ENCODE results near the gene NTSR1. TPM values are rescaled to one million over a fixed set of nuclear protein-coding genes. Genes with fewer than 3 reads are reported as not detected.

The NTSR1 gene
- total RNA-seq, 5 donors from 2014 or later (not counting 1 experiment from before 2014, with no cell fraction given): 0.33 to 0.63 (median 0.53) TPM; not detected in 2

DNA sequence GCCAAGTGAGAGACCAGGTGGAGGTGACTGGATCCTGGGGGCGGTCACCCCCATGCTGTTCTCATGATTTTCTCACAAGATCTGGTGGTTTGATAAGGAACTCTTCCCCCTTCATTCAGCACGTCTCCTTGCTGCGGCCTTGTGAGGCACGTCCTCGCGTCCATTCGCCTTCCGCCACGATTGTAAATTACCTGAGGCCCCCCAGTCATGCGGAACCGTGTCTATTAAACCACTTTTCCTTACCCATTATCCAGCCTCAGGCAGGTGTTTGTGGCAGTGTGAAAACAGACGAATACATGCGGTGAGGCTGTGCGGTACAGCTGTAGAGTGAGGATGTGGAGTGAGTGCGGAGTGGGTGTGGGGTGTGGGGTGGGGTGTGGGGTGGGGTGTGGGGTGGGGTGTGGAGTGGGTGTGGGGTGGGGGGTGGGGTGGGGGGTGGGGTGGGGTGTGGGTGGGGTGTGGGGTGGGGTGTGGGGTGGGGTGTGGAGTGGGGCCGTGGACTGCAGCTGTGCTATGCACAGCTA lies 12.1 kb upstream of the NTSR1 start:
- H3K4me1 ChIP-seq (ENCODE audit: control insufficient read depth in 1 of 2, extremely low read depth in 1 of 2, insufficient read depth in 2 of 2, low read length in 2 of 2): peaks cover 2 to 13% of the 10 kb centered on the region in 2 experiments
- DNase-seq: no peak

DNA sequence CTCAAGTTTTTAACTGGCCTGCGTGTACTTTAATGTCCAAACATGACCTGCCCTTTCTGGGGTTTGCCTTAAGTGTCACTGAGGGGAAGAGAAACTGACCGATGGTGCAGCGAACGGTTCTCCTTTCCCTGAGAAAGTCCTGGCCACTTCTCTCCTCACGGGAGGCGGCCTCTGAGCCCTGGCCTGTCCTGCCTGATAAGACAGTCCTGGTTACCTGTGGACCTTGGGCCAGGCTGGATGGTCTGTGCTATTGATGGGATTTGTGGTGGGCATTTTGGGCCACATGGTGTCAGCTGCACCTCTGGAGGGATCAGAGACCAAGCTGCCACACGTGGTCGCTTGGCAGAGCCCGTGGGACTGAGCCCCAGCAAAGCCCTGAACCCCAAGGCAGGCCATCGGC lies 11.6 kb upstream of the NTSR1 start:
- ChIA-PET CTCF (no interaction called here), POLR2A (no interaction called here)
- peaks cover 0 to 26% of the 10 kb centered on the region in 2 experiments for H3K27me3 ChIP-seq (replicated peaks in 1 of 2; ENCODE audit: control insufficient read depth in 2 of 2, extremely low read depth in 1 of 2, insufficient read depth in 2 of 2, low read length in 1 of 2)

More for the DNA sequence above, 12.1 kb upstream of the NTSR1 start:
- H3K9me3 ChIP-seq: no peaks in the 10 kb centered on the region
- POLR2A ChIA-PET: no interaction called here
- H3K4me3 ChIP-seq (ENCODE audit: control insufficient read depth in 1 of 2, extremely low read depth in 1 of 2, low read length in 1 of 2): no peak overlapping the region
- ATAC-seq (replicated peaks in 1 of 4): peak in 1 of 4 experiments; percentile 6
- Mint-ChIP-seq H3K36me3 (no peaks in the 10 kb centered on the region), H3K9me3 (no peaks in the 10 kb centered on the region), H3K4me3 (no peak overlapping the region), H3K4me1 (peaks cover 0 to 2% (median 2%) of the 10 kb centered on the region in 3 donors), H3K27me3 (peaks cover 0 to 5% of the 10 kb centered on the region in 2 donors), H3K27ac (no peak overlapping the region)
- CTCF ChIA-PET: no interaction called here
- 44% methylated on average over 3 of the region's 16 CpGs for WGBS (ENCODE audit: insufficient coverage)
- peaks cover 0 to 28% of the 10 kb centered on the region in 2 experiments for H3K27me3 ChIP-seq (replicated peaks in 1 of 2; ENCODE audit: control insufficient read depth in 2 of 2, extremely low read depth in 1 of 2, insufficient read depth in 2 of 2, low read length in 1 of 2)
- no peak overlapping the region for H3K27ac ChIP-seq (ENCODE audit: low read length)
- no peaks in the 10 kb centered on the region for H3K36me3 ChIP-seq (ENCODE audit: control insufficient read depth in 2 of 2, extremely low read depth in 1 of 2, insufficient read depth in 1 of 2, low read length in 1 of 2)

DNA sequence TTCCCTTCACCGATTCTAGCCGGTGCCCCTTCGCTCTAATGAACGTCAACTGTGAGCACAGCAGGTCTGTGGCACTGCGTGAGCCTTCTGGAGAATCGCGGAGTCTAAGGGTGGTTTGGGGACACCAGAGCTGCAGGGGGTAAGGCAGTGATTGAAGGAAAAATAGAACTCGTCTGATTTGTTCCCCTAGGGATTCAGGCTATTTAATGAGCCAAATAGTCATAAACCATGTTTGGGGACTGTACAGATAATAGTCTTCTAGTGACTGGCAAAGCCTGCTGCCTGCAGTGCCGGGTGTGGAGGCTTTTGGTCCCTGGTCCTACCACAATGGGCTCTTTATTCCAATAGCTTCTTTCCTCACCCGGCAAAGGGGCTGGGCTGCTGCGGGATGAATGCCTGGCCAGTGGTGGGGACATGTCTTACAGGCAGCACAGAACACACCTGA lies 11.1 kb upstream of the NTSR1 start:
- H3K4me3 ChIP-seq (ENCODE audit: control insufficient read depth in 1 of 2, extremely low read depth in 1 of 2, low read length in 1 of 2): no peak overlapping the region
- no peak overlapping the region for H3K27ac Mint-ChIP-seq
- H3K27ac ChIP-seq (ENCODE audit: low read length): no peak overlapping the region
- peaks cover 0 to 2% (median 2%) of the 10 kb centered on the region in 3 donors for H3K4me1 Mint-ChIP-seq
- H3K9me3 ChIP-seq: no peaks in the 10 kb centered on the region
- DNase-seq (no peak), ATAC-seq (replicated peaks in 1 of 4) (no peak)
- no peaks in the 10 kb centered on the region for H3K36me3 Mint-ChIP-seq
- ChIA-PET POLR2A (no interaction called here), CTCF (no interaction called here)
- H3K36me3 ChIP-seq (ENCODE audit: control insufficient read depth in 2 of 2, extremely low read depth in 1 of 2, insufficient read depth in 1 of 2, low read length in 1 of 2): no peaks in the 10 kb centered on the region
- H3K9me3 Mint-ChIP-seq: no peaks in the 10 kb centered on the region
- no peak overlapping the region for H3K4me3 Mint-ChIP-seq
- peaks cover 2 to 13% of the 10 kb centered on the region in 2 experiments for H3K4me1 ChIP-seq (ENCODE audit: control insufficient read depth in 1 of 2, extremely low read depth in 1 of 2, insufficient read depth in 2 of 2, low read length in 2 of 2)
- H3K27me3 Mint-ChIP-seq: peaks cover 0 to 3% of the 10 kb centered on the region in 2 donors
- WGBS (ENCODE audit: insufficient coverage): 98% methylated on average over 7 of the region's 11 CpGs
- H3K27me3 ChIP-seq (replicated peaks in 1 of 2; ENCODE audit: control insufficient read depth in 2 of 2, extremely low read depth in 1 of 2, insufficient read depth in 2 of 2, low read length in 1 of 2): peaks cover 0 to 22% of the 10 kb centered on the region in 2 experiments

More for the DNA sequence above, 11.6 kb upstream of the NTSR1 start:
- 89% methylated on average over 8 of the region's 10 CpGs for WGBS (ENCODE audit: insufficient coverage)
- Histone ChIP-seq H3K36me3 (ENCODE audit: control insufficient read depth in 2 of 2, extremely low read depth in 1 of 2, insufficient read depth in 1 of 2, low read length in 1 of 2) (no peaks in the 10 kb centered on the region), H3K27ac (ENCODE audit: low read length) (no peak overlapping the region), H3K4me1 (ENCODE audit: control insufficient read depth in 1 of 2, extremely low read depth in 1 of 2, insufficient read depth in 2 of 2, low read length in 2 of 2) (peaks cover 2 to 13% of the 10 kb centered on the region in 2 experiments), H3K4me3 (ENCODE audit: control insufficient read depth in 1 of 2, extremely low read depth in 1 of 2, low read length in 1 of 2) (no peak overlapping the region), H3K9me3 (no peaks in the 10 kb centered on the region)
- H3K27ac Mint-ChIP-seq: no peak overlapping the region
- H3K4me3 Mint-ChIP-seq: no peak overlapping the region
- peaks cover 0 to 2% (median 2%) of the 10 kb centered on the region in 3 donors for H3K4me1 Mint-ChIP-seq
- H3K27me3 Mint-ChIP-seq: peaks cover 0 to 3% of the 10 kb centered on the region in 2 donors
- no peaks in the 10 kb centered on the region for H3K9me3 Mint-ChIP-seq
- no peak for ATAC-seq (replicated peaks in 1 of 4)
- H3K36me3 Mint-ChIP-seq: no peaks in the 10 kb centered on the region
- DNase-seq: no peak

GRCh38 chr20:62698231-62698630 lies 10.4 kb upstream of the NTSR1 start:
- Histone ChIP-seq H3K27ac (ENCODE audit: low read length) (no peak overlapping the region), H3K36me3 (ENCODE audit: control insufficient read depth in 2 of 2, extremely low read depth in 1 of 2, insufficient read depth in 1 of 2, low read length in 1 of 2) (no peaks in the 10 kb centered on the region), H3K4me3 (ENCODE audit: control insufficient read depth in 1 of 2, extremely low read depth in 1 of 2, low read length in 1 of 2) (no peak overlapping the region), H3K27me3 (replicated peaks in 1 of 2; ENCODE audit: control insufficient read depth in 2 of 2, extremely low read depth in 1 of 2, insufficient read depth in 2 of 2, low read length in 1 of 2) (peaks cover 0 to 17% of the 10 kb centered on the region in 2 experiments), H3K4me1 (ENCODE audit: control insufficient read depth in 1 of 2, extremely low read depth in 1 of 2, insufficient read depth in 2 of 2, low read length in 2 of 2) (peaks cover 2 to 13% of the 10 kb centered on the region in 2 experiments), H3K9me3 (no peaks in the 10 kb centered on the region)
- ChIA-PET POLR2A (no interaction called here), CTCF (no interaction called here)
- WGBS (ENCODE audit: insufficient coverage): 90% methylated on average over 7 of the region's 14 CpGs
- H3K27ac Mint-ChIP-seq: no peak overlapping the region
- H3K4me3 Mint-ChIP-seq: no peak overlapping the region
- H3K27me3 Mint-ChIP-seq: no peaks in the 10 kb centered on the region
- no peak for ATAC-seq (replicated peaks in 1 of 4)
- H3K36me3 Mint-ChIP-seq: no peaks in the 10 kb centered on the region
- peaks cover 2 to 3% (median 2%) of the 10 kb centered on the region in 3 donors for H3K4me1 Mint-ChIP-seq
- no peaks in the 10 kb centered on the region for H3K9me3 Mint-ChIP-seq
- no peak for DNase-seq

DNA sequence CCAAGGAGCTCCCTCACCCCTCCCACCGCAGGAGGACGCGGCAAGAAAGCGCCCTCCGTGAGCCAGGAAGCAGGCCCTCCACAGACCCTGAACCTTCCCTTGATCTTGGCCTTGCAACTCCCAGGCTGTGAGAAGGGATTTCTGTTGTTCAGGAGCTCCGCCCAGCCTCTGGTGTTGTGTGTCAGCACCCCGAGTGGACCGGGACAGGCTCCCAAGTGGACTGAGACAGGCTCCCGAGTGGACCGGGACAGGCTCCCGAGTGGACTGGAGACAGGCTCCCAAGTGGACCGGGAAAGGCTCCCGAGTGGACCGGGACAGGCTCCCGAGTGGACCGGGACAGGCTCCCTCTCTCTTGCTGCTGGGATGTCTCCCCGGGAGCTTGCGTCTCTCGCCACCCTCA lies 9.3 kb upstream of the NTSR1 start:
- H3K4me3 ChIP-seq (ENCODE audit: control insufficient read depth in 1 of 2, extremely low read depth in 1 of 2, low read length in 1 of 2): no peak overlapping the region
- H3K36me3 Mint-ChIP-seq: no peaks in the 10 kb centered on the region
- H3K27me3 ChIP-seq (replicated peaks in 1 of 2; ENCODE audit: control insufficient read depth in 2 of 2, extremely low read depth in 1 of 2, insufficient read depth in 2 of 2, low read length in 1 of 2): peaks cover 0 to 13% of the 10 kb centered on the region in 2 experiments
- H3K27ac ChIP-seq (ENCODE audit: low read length): no peak overlapping the region
- CTCF ChIA-PET: no interaction called here
- H3K4me1 Mint-ChIP-seq: peaks cover 7 to 10% (median 9%) of the 10 kb centered on the region in 3 donors
- POLR2A ChIA-PET: no interaction called here
- H3K36me3 ChIP-seq (ENCODE audit: control insufficient read depth in 2 of 2, extremely low read depth in 1 of 2, insufficient read depth in 1 of 2, low read length in 1 of 2): no peaks in the 10 kb centered on the region
- ATAC-seq (replicated peaks in 1 of 4) (no peak), DNase-seq (no peak)
- no peak overlapping the region for H3K27ac Mint-ChIP-seq
- H3K4me3 Mint-ChIP-seq: no peak overlapping the region
- H3K4me1 ChIP-seq (ENCODE audit: control insufficient read depth in 1 of 2, extremely low read depth in 1 of 2, insufficient read depth in 2 of 2, low read length in 2 of 2): peaks cover 2 to 20% of the 10 kb centered on the region in 2 experiments
- WGBS (ENCODE audit: insufficient coverage): 98% methylated on average over 10 of the region's 19 CpGs
- no peaks in the 10 kb centered on the region for H3K9me3 ChIP-seq
- H3K27me3 Mint-ChIP-seq: peaks cover 0 to 2% of the 10 kb centered on the region in 2 donors
- no peaks in the 10 kb centered on the region for H3K9me3 Mint-ChIP-seq

DNA sequence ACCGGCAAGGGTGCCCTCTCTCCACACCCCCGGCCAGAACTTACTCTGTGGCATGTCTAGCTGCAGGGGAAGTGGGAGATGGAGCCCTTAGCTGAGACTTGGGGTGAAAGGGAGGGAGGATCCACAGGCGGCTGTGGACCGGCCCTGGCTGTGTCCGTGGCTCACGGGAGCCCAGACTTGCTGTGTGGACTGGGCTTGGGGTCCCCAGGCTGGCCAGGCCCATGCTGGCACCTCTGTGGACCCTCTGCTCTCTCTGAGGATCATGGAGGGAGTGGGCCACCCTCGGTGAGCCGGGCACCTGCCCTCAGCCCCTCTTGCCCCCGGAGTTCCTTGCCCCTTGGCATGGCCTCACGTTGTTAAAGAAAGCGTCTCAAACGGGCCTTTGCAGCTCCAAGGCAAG lies 8.9 kb upstream of the NTSR1 start:
- H3K27ac Mint-ChIP-seq: no peak overlapping the region
- no peak for ATAC-seq (replicated peaks in 1 of 4)
- no peak overlapping the region for H3K27ac ChIP-seq (ENCODE audit: low read length)
- no peak overlapping the region for H3K4me3 ChIP-seq (ENCODE audit: control insufficient read depth in 1 of 2, extremely low read depth in 1 of 2, low read length in 1 of 2)
- H3K4me1 ChIP-seq (ENCODE audit: control insufficient read depth in 1 of 2, extremely low read depth in 1 of 2, insufficient read depth in 2 of 2, low read length in 2 of 2): peaks cover 2 to 20% of the 10 kb centered on the region in 2 experiments
- POLR2A ChIA-PET: no interaction called here
- peaks cover 7 to 12% (median 11%) of the 10 kb centered on the region in 3 donors for H3K4me1 Mint-ChIP-seq
- peaks cover 0 to 2% of the 10 kb centered on the region in 2 donors for H3K27me3 Mint-ChIP-seq
- WGBS (ENCODE audit: insufficient coverage): 82% methylated on average over 9 of the region's 12 CpGs
- H3K27me3 ChIP-seq (replicated peaks in 1 of 2; ENCODE audit: control insufficient read depth in 2 of 2, extremely low read depth in 1 of 2, insufficient read depth in 2 of 2, low read length in 1 of 2): peaks cover 0 to 11% of the 10 kb centered on the region in 2 experiments
- DNase-seq: no peak
- no peaks in the 10 kb centered on the region for H3K9me3 ChIP-seq
- H3K4me3 Mint-ChIP-seq: no peak overlapping the region
- CTCF ChIA-PET: no interaction called here
- no peaks in the 10 kb centered on the region for H3K9me3 Mint-ChIP-seq
- no peaks in the 10 kb centered on the region for H3K36me3 ChIP-seq (ENCODE audit: control insufficient read depth in 2 of 2, extremely low read depth in 1 of 2, insufficient read depth in 1 of 2, low read length in 1 of 2)
- H3K36me3 Mint-ChIP-seq: no peaks in the 10 kb centered on the region
